Activated gamma-delta T cell treated with anti-CD3 and anti-CD28 coated beads, Interleukin-2, amount 50 U/mL, for 16 hours (primary cell): ENCODE results near the gene HAL.

Experiments used
- DNase-seq: peaks from one replicate; pipeline ENCODE4 v3.0.0-alpha.2; 2020; ENCODE audit warnings: low read depth

HAL gene

GRCh38 chr12:95996034-95996658 is at the start of gene HAL:
TSS of gene HAL (minus strand) at chr12:95996344. CDS start at chr12:95995910, 434 bp downstream.
- DNase-seq, result no peak

GRCh38 chr12:96045566-96045965 is 49.4 kb upstream of the HAL start:
- DNase-seq, result no peak

- no peak for DNase-seq
Observed at GRCh38 chr12:96044943-96045290, 48.8 kb upstream of the HAL start.

DNA sequence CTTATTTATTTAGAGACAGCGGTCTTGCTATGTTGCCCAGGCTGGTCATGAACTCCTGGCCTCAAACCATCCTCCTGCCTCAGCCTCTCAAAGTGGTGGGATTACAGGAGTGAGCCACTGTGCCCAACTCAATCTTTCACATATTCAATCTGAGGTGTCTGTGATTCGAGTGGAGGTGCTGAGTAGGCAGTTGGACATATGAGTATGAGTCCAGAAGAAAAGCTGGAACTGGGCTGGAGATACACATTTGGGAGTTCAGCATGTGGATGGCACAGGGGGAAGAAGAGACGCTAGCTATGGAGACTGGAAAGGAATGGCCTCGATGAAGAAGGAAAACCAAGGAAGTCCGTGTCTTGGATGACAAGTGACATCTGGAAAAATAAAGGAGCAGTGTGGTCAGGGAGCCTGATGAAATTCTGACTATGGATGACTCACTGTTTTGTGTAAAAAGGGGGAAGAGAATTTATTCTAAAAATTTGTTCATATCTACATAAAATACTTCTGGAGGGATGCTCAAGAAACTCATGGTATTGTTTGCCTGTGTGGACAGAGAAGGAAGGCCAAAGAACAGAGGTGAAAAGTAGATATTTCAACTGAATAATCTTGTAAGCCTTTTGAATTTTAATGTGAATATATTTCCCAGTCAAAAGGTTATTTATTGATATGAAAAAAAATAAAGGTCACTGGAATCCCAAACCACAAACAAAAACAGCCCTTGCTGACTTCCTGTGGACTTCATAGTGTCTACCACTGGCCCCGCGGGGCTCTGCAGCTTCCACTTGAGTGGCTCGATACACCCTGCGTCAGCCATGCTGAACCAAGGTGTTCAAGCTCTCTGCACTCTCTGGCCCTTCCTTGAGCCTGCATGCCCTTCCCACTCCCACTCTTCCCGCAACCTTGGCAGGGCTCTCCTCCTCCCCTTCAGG is 48.1 kb upstream of the HAL start:
- no peak for DNase-seq

- no peak for DNase-seq
Observed at GRCh38 chr12:96041181-96041580, 45.0 kb upstream of the HAL start.

GRCh38 chr12:96040305-96041133 is 44.4 kb upstream of the HAL start:
- no peak for DNase-seq

DNA sequence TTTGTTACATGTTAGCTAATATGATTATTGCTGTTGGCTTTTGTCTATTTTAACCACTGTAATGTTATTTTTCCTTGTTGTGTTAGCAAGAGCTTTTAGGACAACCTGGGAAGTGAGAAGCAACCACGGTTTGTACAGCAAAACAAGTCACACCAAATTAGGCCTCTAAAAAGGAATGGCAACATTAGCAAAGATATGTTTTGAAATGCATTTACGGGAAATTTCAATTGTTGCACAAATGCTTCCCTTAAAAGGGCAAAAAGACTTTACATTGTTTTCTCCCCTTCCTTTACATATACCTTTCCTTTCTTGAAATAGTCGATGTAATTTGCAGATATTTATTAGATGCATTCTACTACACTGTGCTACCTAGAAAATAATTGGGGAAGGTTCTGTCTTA is 43.4 kb upstream of the HAL start:
- no peak for DNase-seq

DNA sequence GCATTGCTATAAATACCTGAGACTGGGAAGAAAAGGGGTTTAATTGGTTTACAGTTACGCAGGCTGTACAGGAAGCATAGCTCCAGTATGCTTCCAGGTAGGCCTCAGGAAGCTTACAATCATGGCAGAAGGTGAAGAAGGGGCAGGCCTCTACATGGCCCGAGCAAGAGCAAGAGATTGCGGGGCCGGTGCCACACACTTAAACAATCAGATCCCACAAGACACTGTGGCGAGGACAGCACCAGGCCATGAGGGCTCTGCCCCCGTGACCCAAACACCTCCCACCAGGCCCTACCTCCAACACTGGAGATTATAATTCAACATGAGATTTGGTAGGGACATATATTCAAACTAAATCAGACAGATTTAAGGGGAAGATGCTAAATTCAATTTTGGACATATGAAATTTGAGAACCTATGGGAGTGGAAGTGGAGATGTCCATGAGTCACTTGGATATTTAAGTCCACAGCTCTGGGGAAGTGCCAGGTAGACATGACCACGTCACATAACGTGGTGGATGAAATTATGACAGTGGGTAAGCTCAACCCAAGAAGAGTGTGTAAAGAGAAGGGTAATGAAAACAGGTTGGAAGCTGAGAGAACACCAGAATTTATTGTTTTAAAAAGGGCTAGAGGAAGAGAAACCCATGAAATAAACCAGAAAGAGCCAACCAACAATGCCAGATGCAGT is 40.8 kb upstream of the HAL start:
- no peak for DNase-seq

DNA sequence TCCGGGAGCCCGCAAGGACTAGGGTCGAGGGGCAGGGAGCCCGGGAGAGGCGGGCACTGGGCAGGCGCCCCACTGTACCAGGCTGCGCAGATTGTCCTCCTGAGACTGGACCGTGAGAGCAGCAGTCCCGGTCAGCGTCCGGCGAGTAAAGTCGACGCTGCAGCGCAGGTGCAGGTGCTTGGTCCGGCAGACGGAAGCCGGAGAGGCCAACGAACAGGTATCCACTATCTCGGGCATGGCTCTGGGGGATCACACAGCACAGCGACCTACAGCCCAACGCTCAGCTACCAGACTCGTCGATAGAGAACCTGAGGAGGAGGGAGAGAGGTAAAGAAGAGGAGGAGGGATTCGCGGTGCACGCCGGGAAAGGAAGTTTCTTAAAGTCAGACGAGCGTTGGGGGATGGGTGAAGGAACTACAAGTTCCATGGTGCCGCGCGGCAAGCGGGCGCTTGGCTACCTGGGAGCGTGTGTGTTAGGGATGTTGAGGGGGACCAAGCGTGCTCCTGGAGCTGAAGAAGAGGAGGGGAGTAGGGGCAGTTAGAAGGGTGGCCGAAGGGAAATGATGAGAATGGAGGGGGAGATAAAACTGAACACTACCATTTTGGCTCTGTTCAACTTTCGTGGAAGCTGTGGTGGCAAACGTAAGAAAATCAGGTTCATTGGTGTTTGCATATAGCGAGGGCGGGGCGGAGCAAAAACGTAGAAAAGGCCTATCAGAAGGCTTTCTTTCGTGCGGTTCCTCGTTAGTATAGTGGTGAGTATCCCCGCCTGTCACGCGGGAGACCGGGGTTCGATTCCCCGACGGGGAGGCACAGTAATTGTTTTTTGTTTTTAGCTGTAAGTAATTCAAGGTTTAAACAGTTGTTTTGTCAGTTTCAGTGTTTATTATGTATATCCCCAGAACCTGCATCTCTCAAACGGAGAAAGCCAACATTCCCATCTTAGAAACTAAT is 39.4 kb upstream of the HAL start, which contains the start of gene LTA4H:
Gene LTA4H, minus strand, starts transcription at position 305 of the 954 bp plus-strand sequence. Its CDS starts 68 bp downstream, at position 237.
- DNase-seq, result peak; percentile 94

DNA sequence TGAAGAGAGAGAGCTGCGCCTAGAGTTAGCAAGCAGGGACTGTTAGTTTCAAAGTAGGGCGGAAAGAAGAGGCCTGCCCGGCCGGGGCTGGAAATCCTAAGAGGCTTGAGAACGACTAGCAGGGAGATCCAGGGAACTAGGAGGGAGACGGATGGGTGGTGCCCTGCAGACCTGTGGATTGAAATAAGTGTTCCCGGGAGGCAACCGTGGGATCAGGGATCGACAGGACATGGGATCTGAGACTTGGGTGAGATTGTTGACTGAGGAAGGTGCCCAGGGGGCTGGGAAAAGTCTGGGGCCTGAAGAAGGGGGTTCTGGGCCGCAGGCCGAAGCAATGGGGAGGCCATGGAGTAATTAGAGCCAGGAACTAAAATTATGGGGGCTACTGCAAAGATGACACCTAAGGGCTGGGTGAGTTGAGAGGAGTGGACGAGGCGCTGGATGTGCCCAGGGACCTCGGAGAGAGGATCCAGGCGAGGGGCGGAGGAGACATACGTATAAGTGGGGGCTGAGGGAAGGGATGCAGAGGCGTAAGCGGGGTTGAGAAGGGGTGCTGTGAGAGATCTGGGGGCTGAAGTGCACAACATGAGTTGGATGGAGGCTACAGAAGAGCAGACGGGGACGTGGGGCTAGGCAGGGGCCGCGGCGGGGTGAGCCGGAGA is 38.6 kb upstream of the HAL start:
- DNase-seq, result no peak

DNA sequence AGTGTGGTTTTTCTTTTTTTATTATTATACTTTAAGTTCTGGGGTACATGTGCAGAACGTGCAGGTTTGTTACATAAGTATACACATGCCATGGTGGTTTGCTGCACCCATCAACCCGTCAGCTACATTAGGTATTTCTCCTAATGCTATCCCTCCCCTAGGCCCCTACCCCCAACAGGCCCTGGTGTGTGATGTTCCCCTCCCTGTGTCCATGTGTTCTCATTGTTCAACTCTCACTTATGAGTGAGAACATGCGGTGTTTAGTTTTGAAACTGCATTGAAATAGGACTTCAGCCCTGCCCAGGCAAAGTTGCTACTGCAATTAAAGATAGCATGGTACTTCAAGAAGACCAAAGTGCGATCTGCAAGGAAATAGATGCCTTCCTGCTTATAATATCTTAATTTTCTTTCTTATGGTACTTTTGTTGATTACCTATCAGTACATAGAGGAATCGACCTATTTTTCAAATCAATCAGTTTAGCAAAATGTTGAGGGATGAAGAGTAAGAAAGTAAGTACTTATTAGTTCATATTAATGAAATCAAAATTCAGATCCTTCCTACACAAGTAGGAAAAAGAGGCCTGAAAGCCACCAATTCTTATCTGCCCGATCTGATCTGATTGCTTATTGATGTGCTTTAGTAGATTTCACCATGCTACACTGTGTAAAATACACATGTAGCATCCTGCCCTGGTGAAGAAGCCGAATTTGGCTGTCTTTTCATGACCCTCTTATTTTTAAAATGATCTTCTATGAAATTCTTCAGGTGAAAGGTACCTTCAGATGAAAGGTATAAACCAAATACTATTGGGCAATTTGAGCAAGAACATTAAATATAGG is 37.6 kb upstream of the HAL start:
- DNase-seq, result no peak

DNA sequence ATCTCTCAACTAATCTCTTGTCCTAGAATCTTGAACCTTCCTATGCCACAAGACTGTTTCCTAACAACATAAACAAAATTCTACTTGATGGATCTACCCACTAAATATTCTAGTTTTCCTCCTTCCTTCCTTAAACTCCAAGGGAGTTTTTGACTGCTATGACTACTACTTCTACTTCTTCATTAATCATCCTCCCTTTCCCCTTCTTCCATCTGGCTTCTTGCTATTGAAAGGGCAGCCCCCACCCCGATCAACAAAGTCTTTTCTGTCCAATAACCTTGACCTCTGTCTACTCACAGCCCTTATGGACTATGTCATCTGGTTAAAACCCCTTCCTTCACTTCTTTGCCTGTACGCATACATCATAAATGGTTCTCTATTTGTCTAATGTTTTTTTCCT is 33.7 kb upstream of the HAL start:
- no peak for DNase-seq

DNA sequence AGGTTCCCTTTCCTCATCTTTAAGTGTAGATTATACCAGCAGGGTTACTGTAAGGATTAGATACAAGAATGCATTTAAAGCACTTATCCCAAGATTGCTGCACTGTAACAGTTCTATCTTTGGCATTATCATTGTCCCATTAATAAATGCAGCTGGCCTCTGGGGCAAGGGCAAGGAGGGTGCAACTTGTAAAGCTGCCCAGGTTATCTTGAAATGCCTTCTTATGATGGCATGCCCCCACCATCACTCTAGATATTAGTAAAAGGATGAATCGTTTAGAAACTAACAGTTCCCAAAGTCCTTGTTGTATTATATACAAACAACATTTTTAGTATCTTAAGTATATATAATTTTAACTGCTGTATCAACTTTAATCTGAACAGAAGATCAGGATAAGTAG is 32.4 kb upstream of the HAL start:
- no peak for DNase-seq

GRCh38 chr12:96026331-96026730 is 30.2 kb upstream of the HAL start:
- no peak for DNase-seq

GRCh38 chr12:96025518-96025917 is 29.4 kb upstream of the HAL start:
- no peak for DNase-seq

DNA sequence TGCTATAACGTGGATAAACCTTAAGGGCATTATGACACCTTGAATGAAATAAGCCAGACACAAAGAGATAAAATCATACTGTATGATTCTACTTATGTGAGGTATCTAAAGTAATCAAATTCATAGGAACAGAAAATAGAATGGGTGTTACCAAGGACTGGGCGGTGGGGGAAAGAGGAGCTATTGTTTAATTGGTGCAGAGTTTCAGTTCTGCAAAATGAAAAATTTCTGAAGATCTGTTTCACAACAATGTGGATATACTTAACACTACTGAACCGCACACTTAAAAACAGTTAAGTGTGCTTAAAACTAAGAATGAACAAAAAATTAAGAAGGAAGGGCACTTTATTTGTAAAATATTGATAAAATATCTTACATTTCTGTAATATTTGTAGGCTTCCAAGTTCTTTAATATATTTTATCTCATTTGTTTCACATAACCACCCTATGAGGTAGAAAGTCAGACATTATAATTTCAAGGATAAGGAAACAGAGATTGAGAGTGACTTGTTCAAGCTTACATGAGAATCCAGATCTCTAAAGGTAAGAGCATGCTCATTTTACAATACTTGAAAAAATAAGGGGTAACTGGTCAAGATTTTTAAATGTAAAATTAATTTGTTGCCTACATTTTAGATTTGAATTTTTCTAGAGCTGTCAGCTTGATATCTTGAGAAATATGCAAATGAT is 24.3 kb upstream of the HAL start:
- DNase-seq, result no peak

DNA sequence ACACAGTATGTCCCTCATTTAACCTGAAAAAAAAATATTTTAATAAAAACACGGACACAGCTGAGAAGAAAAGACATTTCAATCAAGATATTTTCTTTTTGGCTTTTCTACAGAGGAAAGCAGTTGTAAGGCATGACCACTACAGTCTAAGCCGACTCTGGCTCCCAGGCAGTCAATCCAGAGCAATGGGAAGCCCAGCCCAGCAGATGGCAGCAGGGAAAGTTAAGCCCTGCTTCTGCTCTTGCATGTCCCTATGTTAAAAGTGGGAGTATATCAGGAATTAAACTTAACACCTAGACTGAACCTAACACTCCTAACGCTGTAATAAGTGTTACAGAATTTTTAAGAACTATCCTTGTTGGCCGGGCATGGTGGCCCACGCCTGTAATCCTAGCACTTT is 19.5 kb upstream of the HAL start:
- no peak for DNase-seq

DNA sequence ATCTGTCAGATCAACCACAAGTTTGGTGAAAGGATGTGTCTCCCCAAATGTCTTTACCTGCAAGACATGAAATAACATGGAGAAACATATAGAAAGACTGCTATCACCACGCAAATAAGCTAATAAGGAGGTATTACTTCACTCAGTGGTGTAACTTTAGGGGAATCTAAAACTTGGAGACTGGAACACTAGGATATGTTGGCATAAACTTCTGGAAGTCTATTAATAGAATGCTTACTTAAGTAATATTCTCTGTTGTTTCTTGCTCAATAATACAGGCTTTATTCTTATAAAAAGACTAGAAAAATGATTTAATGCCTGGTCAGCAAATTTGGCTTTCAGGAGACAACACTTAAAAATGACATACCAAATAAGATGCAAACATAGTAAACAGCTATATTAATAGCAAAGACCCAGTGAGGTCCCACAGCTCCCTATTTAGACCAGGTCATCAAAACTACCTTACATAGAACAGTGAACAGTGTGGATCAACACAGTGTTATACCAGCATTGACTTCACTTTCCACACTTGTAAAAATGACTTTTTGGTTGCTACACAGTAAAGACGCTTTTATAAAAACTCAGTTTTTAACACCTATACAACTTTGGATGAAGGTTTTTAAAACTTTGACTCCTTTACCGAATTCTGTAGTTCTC is 18.9 kb upstream of the HAL start:
- DNase-seq, result no peak
